IPS-15b (cell line): ENCODE measurements around the gene STAM2.

Experiments
- H3K27me3 ChIP-seq: one replicate; pipeline ENCODE4 v1.6.1; 2013; ENCODE audit warnings: low read length; ENCODE audit not compliant: control insufficient read depth, insufficient read depth
- H3K36me3 ChIP-seq: one replicate; pipeline ENCODE4 v1.6.1; 2013; ENCODE audit warnings: low read length; ENCODE audit not compliant: control insufficient read depth, insufficient read depth
- H3K4me1 ChIP-seq: one replicate; pipeline ENCODE4 v1.6.1; 2013; ENCODE audit warnings: mild to moderate bottlenecking, low read length; ENCODE audit not compliant: control insufficient read depth, insufficient read depth
- H3K4me3 ChIP-seq: one replicate; pipeline ENCODE4 v1.5.1; 2013; ENCODE audit warnings: low read depth, low read length
- H3K9ac ChIP-seq: one replicate; pipeline ENCODE4 v1.6.1; 2013; ENCODE audit warnings: low read depth, mild to moderate bottlenecking, low read length
- H3K9me3 ChIP-seq: one replicate; pipeline ENCODE4 v1.6.1; 2013; ENCODE audit warnings: mild to moderate bottlenecking, low read length; ENCODE audit not compliant: control insufficient read depth, insufficient read depth

Gene STAM2

GRCh38 chr2:152086231-152086630, 89.3 kb downstream of the STAM2 start:
- H3K4me1 ChIP-seq, result no peaks in the 10 kb centered on the region
- no peaks in the 10 kb centered on the region for H3K27me3 ChIP-seq
- no peaks in the 10 kb centered on the region for H3K9me3 ChIP-seq
- no peak overlapping the region for H3K9ac ChIP-seq
- H3K36me3 ChIP-seq, result no peaks in the 10 kb centered on the region
- no peak overlapping the region for H3K4me3 ChIP-seq

GRCh38 chr2:152084076-152084475, 91.5 kb downstream of the STAM2 start:
- Histone ChIP-seq H3K27me3 (no peaks in the 10 kb centered on the region), H3K4me3 (no peak overlapping the region), H3K9me3 (no peaks in the 10 kb centered on the region), H3K4me1 (no peaks in the 10 kb centered on the region), H3K9ac (no peak overlapping the region), H3K36me3 (no peaks in the 10 kb centered on the region)

- Histone ChIP-seq H3K4me3 (no peak overlapping the region), H3K36me3 (no peaks in the 10 kb centered on the region), H3K27me3 (no peaks in the 10 kb centered on the region), H3K4me1 (no peaks in the 10 kb centered on the region), H3K9me3 (no peaks in the 10 kb centered on the region), H3K9ac (no peak overlapping the region)
Observed at GRCh38 chr2:152083202-152083875, 92.2 kb downstream of the STAM2 start.

- Histone ChIP-seq H3K9me3 (no peaks in the 10 kb centered on the region), H3K4me3 (no peak overlapping the region), H3K9ac (no peak overlapping the region), H3K27me3 (no peaks in the 10 kb centered on the region), H3K4me1 (peaks cover 3% of the 10 kb centered on the region), H3K36me3 (no peaks in the 10 kb centered on the region)
Observed at GRCh38 chr2:152078662-152079061, 96.9 kb downstream of the STAM2 start.

GRCh38 chr2:152078023-152078422, 97.5 kb downstream of the STAM2 start:
- Histone ChIP-seq H3K27me3 (no peaks in the 10 kb centered on the region), H3K9me3 (no peaks in the 10 kb centered on the region), H3K9ac (no peak overlapping the region)

GRCh38 chr2:152075461-152076050, 100.0 kb downstream of the STAM2 start:
- H3K4me1 ChIP-seq, result peaks cover 3% of the 10 kb centered on the region
- no peak overlapping the region for H3K4me3 ChIP-seq

More at GRCh38 chr2:152078023-152078422, 97.5 kb downstream of the STAM2 start:
- H3K4me1 ChIP-seq, result peaks cover 3% of the 10 kb centered on the region
- no peak overlapping the region for H3K4me3 ChIP-seq
- no peaks in the 10 kb centered on the region for H3K36me3 ChIP-seq

GRCh38 chr2:152072011-152072410, 103.6 kb downstream of the STAM2 start:
- H3K4me3 ChIP-seq, result no peak overlapping the region
- no peak overlapping the region for H3K9ac ChIP-seq
- peaks cover 3% of the 10 kb centered on the region for H3K4me1 ChIP-seq
- H3K36me3 ChIP-seq, result no peaks in the 10 kb centered on the region
- no peaks in the 10 kb centered on the region for H3K9me3 ChIP-seq
- no peaks in the 10 kb centered on the region for H3K27me3 ChIP-seq

More at GRCh38 chr2:152075461-152076050, 100.0 kb downstream of the STAM2 start:
- Histone ChIP-seq H3K9me3 (no peaks in the 10 kb centered on the region), H3K36me3 (no peaks in the 10 kb centered on the region), H3K9ac (no peak overlapping the region), H3K27me3 (no peaks in the 10 kb centered on the region)

GRCh38 chr2:152071518-152071917, 104.0 kb downstream of the STAM2 start:
- H3K4me1 ChIP-seq, result peaks cover 3% of the 10 kb centered on the region
- no peak overlapping the region for H3K9ac ChIP-seq
- no peak overlapping the region for H3K4me3 ChIP-seq
- no peaks in the 10 kb centered on the region for H3K36me3 ChIP-seq
- no peaks in the 10 kb centered on the region for H3K27me3 ChIP-seq
- H3K9me3 ChIP-seq, result no peaks in the 10 kb centered on the region

GRCh38 chr2:152071092-152071491, 104.5 kb downstream of the STAM2 start:
- H3K9me3 ChIP-seq, result no peaks in the 10 kb centered on the region
- no peak overlapping the region for H3K4me3 ChIP-seq
- no peak overlapping the region for H3K9ac ChIP-seq
- no peaks in the 10 kb centered on the region for H3K36me3 ChIP-seq
- no peaks in the 10 kb centered on the region for H3K27me3 ChIP-seq
- H3K4me1 ChIP-seq, result peaks cover 3% of the 10 kb centered on the region

GRCh38 chr2:152068226-152068625, 107.3 kb downstream of the STAM2 start:
- Histone ChIP-seq H3K36me3 (no peaks in the 10 kb centered on the region), H3K9me3 (no peaks in the 10 kb centered on the region), H3K9ac (no peak overlapping the region), H3K4me1 (no peaks in the 10 kb centered on the region), H3K27me3 (no peaks in the 10 kb centered on the region), H3K4me3 (no peak overlapping the region)

- Histone ChIP-seq H3K27me3 (no peaks in the 10 kb centered on the region), H3K9me3 (no peaks in the 10 kb centered on the region), H3K9ac (no peak overlapping the region), H3K4me1 (no peaks in the 10 kb centered on the region), H3K4me3 (no peak overlapping the region), H3K36me3 (no peaks in the 10 kb centered on the region)
Observed at GRCh38 chr2:152067823-152068222, 107.7 kb downstream of the STAM2 start.
